GM12872 (cell line): Measurements from ENCODE around the gene CAMTA1.

Experiments used
- CTCF ChIP-seq: IDR thresholded peaks from 3 replicates; pipeline ENCODE4 v1.5.1; 2011; ENCODE audit warnings: low read depth, mild to moderate bottlenecking, low read length, moderate library complexity; ENCODE audit not compliant: insufficient read depth

The CAMTA1 gene

GRCh38 chr1:6935911-6936690 is 150.8 kb downstream of the CAMTA1 start:
- no peak for TF ChIP-seq CTCF

GRCh38 chr1:6937048-6937447 is 151.8 kb downstream of the CAMTA1 start:
- TF ChIP-seq CTCF: no peak

GRCh38 chr1:6939363-6939762 is 154.1 kb downstream of the CAMTA1 start:
- TF ChIP-seq CTCF: no peak

- TF ChIP-seq CTCF: no peak
Measured at GRCh38 chr1:6941786-6942185, 156.5 kb downstream of the CAMTA1 start.

- no peak for TF ChIP-seq CTCF
Measured at GRCh38 chr1:6942990-6943389, 157.7 kb downstream of the CAMTA1 start.

GRCh38 chr1:6944434-6944833 is 159.2 kb downstream of the CAMTA1 start:
- no peak for TF ChIP-seq CTCF

- TF ChIP-seq CTCF: no peak
Measured at GRCh38 chr1:6947952-6948351, 162.7 kb downstream of the CAMTA1 start.
